ENCODE measurements around the gene PRR19.
"Not testable (repeated sequence)": the region's sequence is repeated elsewhere in the genome, so short reads cannot be mapped to it uniquely, and the experiment has no call there.

PRR19 gene

DNA sequence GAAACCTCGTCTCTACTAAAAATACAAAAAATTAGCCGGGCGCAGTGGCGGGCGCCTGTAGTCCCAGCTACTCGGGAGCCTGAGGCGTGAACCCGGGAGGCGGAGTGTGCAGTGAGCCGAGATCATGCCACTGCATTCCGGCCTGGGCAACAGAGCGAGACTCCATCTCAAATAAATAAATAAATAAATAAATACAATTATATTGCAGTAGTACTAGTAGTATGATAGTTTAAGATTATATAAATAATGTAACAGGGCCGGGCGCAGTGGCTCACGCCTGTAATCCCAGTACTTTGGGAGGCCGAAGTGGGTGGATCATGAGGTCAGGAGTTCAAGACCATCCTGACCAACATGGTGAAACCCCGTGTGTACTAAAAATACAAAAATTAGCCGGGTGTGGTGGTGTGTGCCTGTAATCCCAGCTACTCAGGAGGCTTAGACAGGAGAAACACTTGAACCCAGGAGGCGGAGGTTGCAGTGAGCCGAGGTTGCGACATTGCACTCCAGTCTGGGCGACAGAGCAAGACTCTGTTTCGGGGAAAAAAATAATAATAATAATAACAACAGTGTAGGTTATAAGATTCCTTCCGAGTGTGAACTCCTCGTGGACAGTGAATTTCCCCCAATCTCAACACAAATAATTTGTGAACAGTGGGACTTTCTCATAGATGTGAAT is 34.9 kb upstream of the PRR19 start:
- H3K9ac ChIP-seq (ENCODE audit: low read length); H4K8ac ChIP-seq (ENCODE audit: low read depth, low read length); H3K23ac ChIP-seq (ENCODE audit: low read length); H3K27me3 ChIP-seq (ENCODE audit: insufficient read depth, low read length, poor library complexity); H3K79me2 ChIP-seq (ENCODE audit: control insufficient read depth, insufficient read depth, low read length); H3K18ac ChIP-seq (ENCODE audit: low read length); H2BK5ac ChIP-seq (ENCODE audit: low read length); H4K5ac ChIP-seq (ENCODE audit: low read length); H3K4me2 ChIP-seq (ENCODE audit: low read length); H2BK15ac ChIP-seq (replicated peaks; ENCODE audit: low read depth); H3K36me3 ChIP-seq (ENCODE audit: control insufficient read depth, insufficient read depth, low read length); H2AK5ac ChIP-seq (ENCODE audit: low read length); H3K27ac ChIP-seq (ENCODE audit: low read depth, low read length); DNase-seq; H3K4ac ChIP-seq (ENCODE audit: low read depth, low read length); H3K4me3 ChIP-seq (ENCODE audit: low read length); H3K4me1 ChIP-seq (ENCODE audit: control insufficient read depth, low read depth, low read length); H3K79me1 ChIP-seq (ENCODE audit: low read length); H2BK120ac ChIP-seq (ENCODE audit: low read depth, low read length); H3K56ac ChIP-seq (ENCODE audit: low read length): not testable (repeated sequence)
- no CpG with 5 or more reads among the region's 25 CpGs for WGBS (ENCODE audit: extremely low coverage, insufficient coverage, low lambda C conversion rate)

DNA sequence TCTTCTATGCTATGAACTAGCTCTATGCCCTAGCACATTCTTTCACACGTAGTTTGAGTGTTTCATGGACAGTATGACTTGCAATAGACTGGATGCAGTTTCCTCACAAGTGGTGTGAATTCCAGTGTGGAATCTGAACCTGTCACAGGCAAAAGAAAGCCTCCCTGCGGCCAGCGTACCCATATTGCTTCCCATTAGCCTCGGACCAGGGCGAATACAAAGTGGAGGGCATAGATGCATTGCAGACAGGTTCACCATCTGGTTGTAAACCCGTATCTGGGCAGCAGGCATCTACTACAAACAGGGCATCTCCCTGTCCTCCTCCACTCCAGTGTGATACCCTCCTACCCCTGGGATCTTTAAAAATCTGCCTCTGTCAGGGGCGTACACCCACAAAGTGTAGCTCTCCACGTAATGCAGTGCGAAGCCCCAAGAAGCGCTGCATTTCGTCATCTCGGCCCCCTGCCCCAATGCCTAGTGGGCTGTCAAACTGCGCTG is 34.2 kb upstream of the PRR19 start:
- H3K9ac ChIP-seq (ENCODE audit: low read length): peak overlapping the region; percentile 71
- H3K4me1 ChIP-seq (ENCODE audit: control insufficient read depth, low read depth, low read length): peaks cover 2% of the 10 kb centered on the region

GRCh38 chr19:42268142-42268703 is 33.7 kb upstream of the PRR19 start:
- peaks cover 2% of the 10 kb centered on the region for H3K4me1 ChIP-seq (ENCODE audit: control insufficient read depth, low read depth, low read length)
- H3K36me3 ChIP-seq (ENCODE audit: control insufficient read depth, insufficient read depth, low read length): no peaks in the 10 kb centered on the region
- H3K27ac ChIP-seq (ENCODE audit: low read depth, low read length): peak overlapping the region; percentile 41
- peak overlapping the region; percentile 71 for H3K4me3 ChIP-seq (ENCODE audit: low read length)
- no CpG with 5 or more reads among the region's 46 CpGs for WGBS (ENCODE audit: extremely low coverage, insufficient coverage, low lambda C conversion rate)
- H3K9ac ChIP-seq (ENCODE audit: low read length): peak overlapping the region; percentile 77
- no peaks in the 10 kb centered on the region for H3K79me2 ChIP-seq (ENCODE audit: control insufficient read depth, insufficient read depth, low read length)
- H3K27me3 ChIP-seq (ENCODE audit: insufficient read depth, low read length, poor library complexity): no peaks in the 10 kb centered on the region
- no peak overlapping the region for H4K8ac ChIP-seq (ENCODE audit: low read depth, low read length)
- peak overlapping the region; percentile 53 for H3K4me2 ChIP-seq (ENCODE audit: low read length)
- H3K56ac ChIP-seq (ENCODE audit: low read length): peak overlapping the region; percentile 94
- no peak overlapping the region for H2BK15ac ChIP-seq (replicated peaks; ENCODE audit: low read depth)
- H3K4ac ChIP-seq (ENCODE audit: low read depth, low read length): peak overlapping the region; percentile 96
- peak overlapping the region; percentile 65 for H2BK5ac ChIP-seq (ENCODE audit: low read length)
- H4K5ac ChIP-seq (ENCODE audit: low read length): no peak overlapping the region
- H3K79me1 ChIP-seq (ENCODE audit: low read length): peaks cover 7% of the 10 kb centered on the region
- H2AK5ac ChIP-seq (ENCODE audit: low read length): no peak overlapping the region
- DNase-seq: peak; percentile 100
- H2BK120ac ChIP-seq (ENCODE audit: low read depth, low read length): no peak overlapping the region
- no peak overlapping the region for H3K23ac ChIP-seq (ENCODE audit: low read length)
- H3K18ac ChIP-seq (ENCODE audit: low read length): peak overlapping the region; percentile 75

More for the DNA sequence above, 34.2 kb upstream of the PRR19 start:
- no peaks in the 10 kb centered on the region for H3K79me2 ChIP-seq (ENCODE audit: control insufficient read depth, insufficient read depth, low read length)
- H3K56ac ChIP-seq (ENCODE audit: low read length): peak overlapping the region; percentile 82
- H4K8ac ChIP-seq (ENCODE audit: low read depth, low read length): no peak overlapping the region
- peaks cover 7% of the 10 kb centered on the region for H3K79me1 ChIP-seq (ENCODE audit: low read length)
- no peak overlapping the region for H2BK120ac ChIP-seq (ENCODE audit: low read depth, low read length)
- no peak overlapping the region for H2BK15ac ChIP-seq (replicated peaks; ENCODE audit: low read depth)
- H3K4me2 ChIP-seq (ENCODE audit: low read length): peak overlapping the region; percentile 53
- DNase-seq: no peak
- no peaks in the 10 kb centered on the region for H3K36me3 ChIP-seq (ENCODE audit: control insufficient read depth, insufficient read depth, low read length)
- no peak overlapping the region for H2AK5ac ChIP-seq (ENCODE audit: low read length)
- H4K5ac ChIP-seq (ENCODE audit: low read length): no peak overlapping the region
- H3K23ac ChIP-seq (ENCODE audit: low read length): no peak overlapping the region
- no peak overlapping the region for H2BK5ac ChIP-seq (ENCODE audit: low read length)
- H3K18ac ChIP-seq (ENCODE audit: low read length): no peak overlapping the region
- WGBS (ENCODE audit: extremely low coverage, insufficient coverage, low lambda C conversion rate): no CpG with 5 or more reads among the region's 13 CpGs
- H3K27ac ChIP-seq (ENCODE audit: low read depth, low read length): no peak overlapping the region
- no peaks in the 10 kb centered on the region for H3K27me3 ChIP-seq (ENCODE audit: insufficient read depth, low read length, poor library complexity)
- peak overlapping the region; percentile 17 for H3K4me3 ChIP-seq (ENCODE audit: low read length)
- no peak overlapping the region for H3K4ac ChIP-seq (ENCODE audit: low read depth, low read length)

- Histone ChIP-seq H4K5ac (ENCODE audit: low read length) (no peak within 1 kb of the TSS), H3K23ac (ENCODE audit: low read length) (no peak within 1 kb of the TSS), H2BK5ac (ENCODE audit: low read length) (peak within 1 kb of the TSS; percentile 65), H2AK5ac (ENCODE audit: low read length) (no peak within 1 kb of the TSS), H4K8ac (ENCODE audit: low read depth, low read length) (no peak within 1 kb of the TSS), H3K79me2 (ENCODE audit: control insufficient read depth, insufficient read depth, low read length) (no peaks in the 10 kb centered on the region), H3K4me3 (ENCODE audit: low read length) (peak within 1 kb of the TSS; percentile 71), H2BK120ac (ENCODE audit: low read depth, low read length) (no peak within 1 kb of the TSS), H3K36me3 (ENCODE audit: control insufficient read depth, insufficient read depth, low read length) (no peaks in the 10 kb centered on the region), H3K27me3 (ENCODE audit: insufficient read depth, low read length, poor library complexity) (no peaks in the 10 kb centered on the region), H2BK15ac (replicated peaks; ENCODE audit: low read depth) (no peak within 1 kb of the TSS), H3K79me1 (ENCODE audit: low read length) (peaks cover 7% of the 10 kb centered on the region), H3K4me2 (ENCODE audit: low read length) (peak within 1 kb of the TSS; percentile 20), H3K18ac (ENCODE audit: low read length) (peak within 1 kb of the TSS; percentile 75), H3K4ac (ENCODE audit: low read depth, low read length) (peak within 1 kb of the TSS; percentile 96), H3K27ac (ENCODE audit: low read depth, low read length) (peak within 1 kb of the TSS; percentile 41), H3K4me1 (ENCODE audit: control insufficient read depth, low read depth, low read length) (peaks cover 2% of the 10 kb centered on the region), H3K9ac (ENCODE audit: low read length) (peak within 1 kb of the TSS; percentile 77), H3K56ac (ENCODE audit: low read length) (peak within 1 kb of the TSS; percentile 94)
- WGBS (ENCODE audit: extremely low coverage, insufficient coverage, low lambda C conversion rate): no CpG with 5 or more reads among the region's 52 CpGs
- peak; percentile 100 for DNase-seq
Measured at GRCh38 chr19:42268704-42269477, 33.0 kb upstream of the PRR19 start, which contains the start of gene CIC. Gene CIC (plus strand): TSS chr19:42269252. CDS start chr19:42271784, 2,532 bp downstream.

- Histone ChIP-seq H2BK120ac (ENCODE audit: low read depth, low read length) (no peak overlapping the region), H2AK5ac (ENCODE audit: low read length) (no peak overlapping the region), H4K5ac (ENCODE audit: low read length) (no peak overlapping the region), H2BK5ac (ENCODE audit: low read length) (no peak overlapping the region), H3K4ac (ENCODE audit: low read depth, low read length) (no peak overlapping the region), H3K18ac (ENCODE audit: low read length) (peak overlapping the region; percentile 40), H3K27me3 (ENCODE audit: insufficient read depth, low read length, poor library complexity) (no peaks in the 10 kb centered on the region), H3K4me1 (ENCODE audit: control insufficient read depth, low read depth, low read length) (peaks cover 2% of the 10 kb centered on the region), H3K4me2 (ENCODE audit: low read length) (peak overlapping the region; percentile 8), H3K79me1 (ENCODE audit: low read length) (peaks cover 7% of the 10 kb centered on the region), H3K36me3 (ENCODE audit: control insufficient read depth, insufficient read depth, low read length) (peaks cover 1% of the 10 kb centered on the region), H3K9ac (ENCODE audit: low read length) (peak overlapping the region; percentile 51), H3K27ac (ENCODE audit: low read depth, low read length) (no peak overlapping the region), H3K23ac (ENCODE audit: low read length) (no peak overlapping the region), H4K8ac (ENCODE audit: low read depth, low read length) (no peak overlapping the region), H3K4me3 (ENCODE audit: low read length) (peak overlapping the region; percentile 9), H2BK15ac (replicated peaks; ENCODE audit: low read depth) (no peak overlapping the region), H3K79me2 (ENCODE audit: control insufficient read depth, insufficient read depth, low read length) (no peaks in the 10 kb centered on the region), H3K56ac (ENCODE audit: low read length) (peak overlapping the region; percentile 76)
- DNase-seq: no peak
- WGBS (ENCODE audit: extremely low coverage, insufficient coverage, low lambda C conversion rate): no CpG with 5 or more reads among the region's 10 CpGs
Measured at GRCh38 chr19:42269478-42270345, 32.2 kb upstream of the PRR19 start.
